ENCODE data around the gene SP7. TPM values are rescaled to one million over a fixed set of nuclear protein-coding genes. Genes with fewer than 3 reads are reported as not detected.

The SP7 gene
- total and polyA plus RNA-seq, 9 donors, result 0.02 to 0.10 TPM; not detected in 7

- Histone ChIP-seq H3K27me3 (no peaks in the 10 kb centered on the region), H3K4me3 (peak overlapping the region; percentile 69), H3K9me3 (no peaks in the 10 kb centered on the region), H3K27ac (peak overlapping the region; percentile 71 to 76), H3K36me3 (no peaks in the 10 kb centered on the region), H3K4me1 (ENCODE audit: insufficient read depth) (peaks cover 6% of the 10 kb centered on the region)
- DNase-seq, result no peak
- intact Hi-C loops (cut with DNase I), result loop anchor here (2.0 to 10.0 kb wide), 2 partner anchors 24 to 184 kb away; partner anchors contain the start of genes NPFF (in 4 of the 4) and TARBP2 (in 4 of the 4)
- TF ChIP-seq CTCF (IDR thresholded peaks at IDR 0.05) (no peak), POLR2A (IDR thresholded peaks at IDR 0.05) (no peak), EP300 (IDR thresholded peaks at IDR 0.05) (peak; percentile 10)
- 28 to 40% (median 36%) methylated on average over 10 of the region's 10 CpGs for WGBS, 3 donors
These were observed 15.6 kb downstream of the SP7 start for GRCh38 chr12:53320352-53321195.

GRCh38 chr12:53313996-53314395 is 22.2 kb downstream of the SP7 start:
- H3K27ac ChIP-seq, result no peak overlapping the region
- no peaks in the 10 kb centered on the region for H3K4me1 ChIP-seq (ENCODE audit: insufficient read depth)
- no peak overlapping the region for H3K4me3 ChIP-seq
- no peak for DNase-seq
- intact Hi-C loops (cut with DNase I), result no loop called here
- no peaks in the 10 kb centered on the region for H3K36me3 ChIP-seq
- WGBS, 3 donors, result 63 to 93% (median 65%) methylated on average over 2 to 3 of the region's 3 CpGs
- H3K27me3 ChIP-seq, result no peaks in the 10 kb centered on the region
- TF ChIP-seq EP300 (IDR thresholded peaks at IDR 0.05) (no peak), POLR2A (IDR thresholded peaks at IDR 0.05) (no peak), CTCF (IDR thresholded peaks at IDR 0.05) (no peak)
- H3K9me3 ChIP-seq, result no peaks in the 10 kb centered on the region

GRCh38 chr12:53308276-53308675 is 27.9 kb downstream of the SP7 start:
- Histone ChIP-seq H3K27ac (no peak overlapping the region), H3K36me3 (peaks cover 2% of the 10 kb centered on the region), H3K4me1 (ENCODE audit: insufficient read depth) (no peaks in the 10 kb centered on the region), H3K27me3 (no peaks in the 10 kb centered on the region), H3K9me3 (no peaks in the 10 kb centered on the region), H3K4me3 (no peak overlapping the region)
- 48 to 73% (median 55%) methylated on average over 4 of the region's 4 CpGs for WGBS, 3 donors
- intact Hi-C loops (cut with DNase I), result no loop called here
- DNase-seq, result no peak
- TF ChIP-seq CTCF (IDR thresholded peaks at IDR 0.05), result no peak
- no peak for TF ChIP-seq EP300 (IDR thresholded peaks at IDR 0.05)
- no peak for TF ChIP-seq POLR2A (IDR thresholded peaks at IDR 0.05)

- Histone ChIP-seq H3K27me3 (no peaks in the 10 kb centered on the region), H3K9me3 (no peaks in the 10 kb centered on the region), H3K4me1 (ENCODE audit: insufficient read depth) (no peaks in the 10 kb centered on the region), H3K36me3 (peaks cover 2% of the 10 kb centered on the region), H3K27ac (no peak overlapping the region), H3K4me3 (no peak overlapping the region)
- no peak for TF ChIP-seq EP300 (IDR thresholded peaks at IDR 0.05)
- no peak for TF ChIP-seq CTCF (IDR thresholded peaks at IDR 0.05)
- no peak for TF ChIP-seq POLR2A (IDR thresholded peaks at IDR 0.05)
- 85 to 91% (median 86%) methylated on average over 10 of the region's 10 CpGs for WGBS, 3 donors
- no peak for DNase-seq
- intact Hi-C loops (cut with DNase I), result no loop called here
These were observed 29.3 kb downstream of the SP7 start for GRCh38 chr12:53306826-53307225.

All from ovary (tissue), 9 donors.